Measurements from ENCODE around the gene KBTBD12.
"Not testable (repeated sequence)": the region's sequence is repeated elsewhere in the genome, so short reads cannot be mapped to it uniquely, and the experiment has no call there.

KBTBD12 gene

DNA sequence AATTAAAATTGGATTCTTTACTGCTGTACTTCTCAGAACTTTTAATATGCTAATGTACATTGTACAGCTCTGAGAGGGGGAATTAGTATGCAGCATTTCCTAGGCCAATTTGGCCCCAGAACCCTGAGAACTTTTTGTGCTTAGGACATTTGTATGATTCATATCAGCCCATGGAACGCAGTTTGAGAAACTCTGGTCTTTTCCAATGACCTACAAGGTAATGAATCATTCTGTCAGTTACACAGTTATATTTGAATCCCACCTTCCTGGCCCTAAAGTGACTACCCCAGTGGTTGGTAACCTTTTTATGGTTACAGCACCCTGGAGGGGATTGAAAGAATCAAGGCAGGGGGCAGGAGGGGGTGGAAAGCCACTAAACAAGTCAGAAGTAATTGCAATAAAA lies 25.6 kb upstream of the KBTBD12 start:
- H3F3A ChIP-seq (ENCODE audit: insufficient read depth) = no peaks in the 10 kb centered on the region
- no peak overlapping the region for H3K4me3 ChIP-seq (ENCODE audit: insufficient read depth, low read length, poor library complexity, severe bottlenecking)
- no peak overlapping the region for H2AFZ ChIP-seq (ENCODE audit: low read depth, low read length, severe bottlenecking)
- no peak overlapping the region for H3K27ac ChIP-seq (ENCODE audit: low read depth, low read length)
- peaks cover 19% of the 10 kb centered on the region; the same call in 1 of the 2 replicates for H3K9me3 ChIP-seq (ENCODE audit: insufficient read depth, low read length)
- TF ChIP-seq EZH2phosphoT487 (conservative IDR thresholded peaks at IDR 0.05; ENCODE audit: low read length) = no peak
- TF ChIP-seq, protein P1, sequence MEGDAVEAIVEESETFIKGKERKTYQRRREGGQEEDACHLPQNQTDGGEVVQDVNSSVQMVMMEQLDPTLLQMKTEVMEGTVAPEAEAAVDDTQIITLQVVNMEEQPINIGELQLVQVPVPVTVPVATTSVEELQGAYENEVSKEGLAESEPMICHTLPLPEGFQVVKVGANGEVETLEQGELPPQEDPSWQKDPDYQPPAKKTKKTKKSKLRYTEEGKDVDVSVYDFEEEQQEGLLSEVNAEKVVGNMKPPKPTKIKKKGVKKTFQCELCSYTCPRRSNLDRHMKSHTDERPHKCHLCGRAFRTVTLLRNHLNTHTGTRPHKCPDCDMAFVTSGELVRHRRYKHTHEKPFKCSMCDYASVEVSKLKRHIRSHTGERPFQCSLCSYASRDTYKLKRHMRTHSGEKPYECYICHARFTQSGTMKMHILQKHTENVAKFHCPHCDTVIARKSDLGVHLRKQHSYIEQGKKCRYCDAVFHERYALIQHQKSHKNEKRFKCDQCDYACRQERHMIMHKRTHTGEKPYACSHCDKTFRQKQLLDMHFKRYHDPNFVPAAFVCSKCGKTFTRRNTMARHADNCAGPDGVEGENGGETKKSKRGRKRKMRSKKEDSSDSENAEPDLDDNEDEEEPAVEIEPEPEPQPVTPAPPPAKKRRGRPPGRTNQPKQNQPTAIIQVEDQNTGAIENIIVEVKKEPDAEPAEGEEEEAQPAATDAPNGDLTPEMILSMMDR (IDR thresholded peaks at IDR 0.05; ENCODE audit: insufficient read depth, low read length, poor library complexity, severe bottlenecking) = no peak
- H4K20me1 ChIP-seq (ENCODE audit: low read depth, low read length) = no peaks in the 10 kb centered on the region
- H3K9ac ChIP-seq (ENCODE audit: low read length) = no peak overlapping the region
- H3K9me2 ChIP-seq (replicated peaks; ENCODE audit: insufficient read depth, low read length) = no peaks in the 10 kb centered on the region; the same call in 1 of the 2 replicates
- no peaks in the 10 kb centered on the region for H3K79me2 ChIP-seq (ENCODE audit: insufficient read depth, low read length)
- no peaks in the 10 kb centered on the region for H3K36me3 ChIP-seq (ENCODE audit: low read length)
- H3K4me2 ChIP-seq (ENCODE audit: low read depth, low read length, poor library complexity, severe bottlenecking) = no peak overlapping the region
- no peaks in the 10 kb centered on the region for H3K27me3 ChIP-seq (ENCODE audit: low read length)

GRCh38 chr3:127889976-127890650 lies 24.9 kb upstream of the KBTBD12 start:
- no peak overlapping the region for H3K4me3 ChIP-seq (ENCODE audit: insufficient read depth, low read length, poor library complexity, severe bottlenecking)
- H3F3A ChIP-seq (ENCODE audit: insufficient read depth) = no peaks in the 10 kb centered on the region
- H4K20me1 ChIP-seq (ENCODE audit: low read depth, low read length) = no peaks in the 10 kb centered on the region
- H3K9me3 ChIP-seq (ENCODE audit: insufficient read depth, low read length) = peaks cover 19% of the 10 kb centered on the region; the same call in 1 of the 2 replicates
- no peaks in the 10 kb centered on the region for H3K27me3 ChIP-seq (ENCODE audit: low read length)
- no peaks in the 10 kb centered on the region; the same call in 1 of the 2 replicates for H3K9me2 ChIP-seq (replicated peaks; ENCODE audit: insufficient read depth, low read length)
- no peak overlapping the region for H3K9ac ChIP-seq (ENCODE audit: low read length)
- H3K4me2 ChIP-seq (ENCODE audit: low read depth, low read length, poor library complexity, severe bottlenecking) = no peak overlapping the region
- no peak overlapping the region for H2AFZ ChIP-seq (ENCODE audit: low read depth, low read length, severe bottlenecking)
- no peaks in the 10 kb centered on the region for H3K36me3 ChIP-seq (ENCODE audit: low read length)
- no peaks in the 10 kb centered on the region for H3K79me2 ChIP-seq (ENCODE audit: insufficient read depth, low read length)
- no peak overlapping the region for H3K27ac ChIP-seq (ENCODE audit: low read depth, low read length)
- TF ChIP-seq, protein P1 (IDR thresholded peaks at IDR 0.05; ENCODE audit: insufficient read depth, low read length, poor library complexity, severe bottlenecking) = no peak
- TF ChIP-seq EZH2phosphoT487 (conservative IDR thresholded peaks at IDR 0.05; ENCODE audit: low read length) = no peak

DNA sequence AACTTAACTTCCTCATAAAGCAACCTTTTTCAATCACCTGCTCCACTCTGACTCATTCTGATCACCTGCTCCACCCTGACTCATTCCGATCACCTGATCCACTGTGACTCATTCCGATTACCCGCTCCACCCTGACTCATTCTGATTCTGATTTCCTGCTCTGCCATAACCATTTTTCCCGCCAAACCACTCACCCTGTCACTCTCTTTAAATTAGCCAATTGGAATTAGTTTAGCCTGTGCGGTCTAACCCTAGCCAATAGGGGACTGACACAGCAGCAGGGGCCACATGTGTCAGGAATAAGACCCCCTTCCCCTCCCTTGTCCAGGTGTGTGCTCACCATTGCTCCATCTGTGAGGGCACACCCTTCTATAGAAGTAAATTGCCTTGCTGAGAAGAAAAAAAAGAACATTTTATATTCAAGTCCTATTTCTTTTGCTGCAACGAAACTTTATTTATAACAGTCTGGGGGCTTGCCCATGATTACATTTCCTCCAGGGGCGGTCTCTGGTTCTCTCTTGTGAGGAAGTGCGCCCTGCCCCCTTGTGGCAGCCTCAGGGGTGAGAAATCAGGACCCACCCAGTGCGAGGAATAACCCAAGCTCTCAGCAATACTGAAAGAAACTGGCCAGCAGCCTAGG lies 24.3 kb upstream of the KBTBD12 start:
- H3K27ac ChIP-seq (ENCODE audit: low read depth, low read length); H3K4me2 ChIP-seq (ENCODE audit: low read depth, low read length, poor library complexity, severe bottlenecking); H3K9me2 ChIP-seq (replicated peaks; ENCODE audit: insufficient read depth, low read length); H3K36me3 ChIP-seq (ENCODE audit: low read length); H2AFZ ChIP-seq (ENCODE audit: low read depth, low read length, severe bottlenecking); H3K9ac ChIP-seq (ENCODE audit: low read length); H3F3A ChIP-seq (ENCODE audit: insufficient read depth); H4K20me1 ChIP-seq (ENCODE audit: low read depth, low read length); H3K4me3 ChIP-seq (ENCODE audit: insufficient read depth, low read length, poor library complexity, severe bottlenecking); H3K79me2 ChIP-seq (ENCODE audit: insufficient read depth, low read length); H3K27me3 ChIP-seq (ENCODE audit: low read length): not testable (repeated sequence)
- peaks cover 19% of the 10 kb centered on the region; the same call in 1 of the 2 replicates for H3K9me3 ChIP-seq (ENCODE audit: insufficient read depth, low read length)

DNA sequence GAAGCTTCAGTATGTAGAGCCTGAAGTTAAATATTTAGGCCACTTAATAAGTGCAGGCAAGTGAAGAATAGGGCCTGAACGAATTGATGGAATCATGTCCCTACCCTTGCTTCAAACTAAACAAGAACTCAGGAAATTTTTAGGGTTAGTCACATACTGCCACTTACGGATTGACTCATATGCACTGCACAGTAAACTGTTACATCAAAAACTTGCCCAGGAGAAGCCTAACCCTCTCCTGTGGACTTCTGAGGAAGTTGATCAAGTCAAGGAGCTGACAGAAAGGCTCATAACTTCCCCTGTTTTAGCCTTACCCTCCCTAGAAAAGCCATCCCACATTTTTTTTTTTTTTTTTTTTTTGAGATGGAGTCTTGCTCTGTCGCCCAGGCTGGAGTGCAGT lies 20.6 kb upstream of the KBTBD12 start:
- no peaks in the 10 kb centered on the region; the same call in 1 of the 2 replicates for H3K9me2 ChIP-seq (replicated peaks; ENCODE audit: insufficient read depth, low read length)
- no peak overlapping the region for H3K4me3 ChIP-seq (ENCODE audit: insufficient read depth, low read length, poor library complexity, severe bottlenecking)
- no peaks in the 10 kb centered on the region for H3K27me3 ChIP-seq (ENCODE audit: low read length)
- H3F3A ChIP-seq (ENCODE audit: insufficient read depth) = no peaks in the 10 kb centered on the region
- H3K4me2 ChIP-seq (ENCODE audit: low read depth, low read length, poor library complexity, severe bottlenecking) = no peak overlapping the region
- H3K79me2 ChIP-seq (ENCODE audit: insufficient read depth, low read length) = no peaks in the 10 kb centered on the region
- peaks cover 19% of the 10 kb centered on the region; the same call in 1 of the 2 replicates for H3K9me3 ChIP-seq (ENCODE audit: insufficient read depth, low read length)
- TF ChIP-seq, protein P1 (IDR thresholded peaks at IDR 0.05; ENCODE audit: insufficient read depth, low read length, poor library complexity, severe bottlenecking) = no peak
- TF ChIP-seq EZH2phosphoT487 (conservative IDR thresholded peaks at IDR 0.05; ENCODE audit: low read length) = no peak
- no peaks in the 10 kb centered on the region for H4K20me1 ChIP-seq (ENCODE audit: low read depth, low read length)
- no peak overlapping the region for H2AFZ ChIP-seq (ENCODE audit: low read depth, low read length, severe bottlenecking)
- no peaks in the 10 kb centered on the region for H3K36me3 ChIP-seq (ENCODE audit: low read length)
- no peak overlapping the region for H3K9ac ChIP-seq (ENCODE audit: low read length)
- no peak overlapping the region for H3K27ac ChIP-seq (ENCODE audit: low read depth, low read length)
